Colon (tissue), 2 donors: ENCODE measurements around the gene PDZRN4.

Experiments used
- FAIRE-seq: peaks from 2 replicates; lab custom pipeline; 2012; peaks lifted over from hg19 to GRCh38; lab: Jason Lieb, UNC
- donor health status: control.
- donor health status: control.

The PDZRN4 gene

DNA sequence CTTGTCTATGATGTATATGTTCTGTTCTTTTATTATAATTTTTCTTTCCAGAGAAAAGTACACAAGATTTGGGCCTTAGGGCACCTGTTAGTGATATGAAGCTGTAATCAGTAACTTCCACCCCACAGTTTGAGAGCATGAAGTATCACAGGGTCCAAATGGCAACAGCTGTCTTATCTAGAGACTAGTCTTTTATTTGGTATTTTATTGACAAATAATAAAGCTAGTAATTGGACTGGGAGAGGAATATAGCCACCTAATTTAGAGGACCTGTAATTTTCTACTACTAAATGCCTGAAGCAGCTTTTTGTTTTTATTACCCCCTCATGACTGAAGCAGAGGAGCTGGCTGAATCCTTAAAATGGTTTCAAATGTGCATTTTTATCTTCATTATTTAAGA is 174.8 kb downstream of the PDZRN4 start:
- no peak for FAIRE-seq

DNA sequence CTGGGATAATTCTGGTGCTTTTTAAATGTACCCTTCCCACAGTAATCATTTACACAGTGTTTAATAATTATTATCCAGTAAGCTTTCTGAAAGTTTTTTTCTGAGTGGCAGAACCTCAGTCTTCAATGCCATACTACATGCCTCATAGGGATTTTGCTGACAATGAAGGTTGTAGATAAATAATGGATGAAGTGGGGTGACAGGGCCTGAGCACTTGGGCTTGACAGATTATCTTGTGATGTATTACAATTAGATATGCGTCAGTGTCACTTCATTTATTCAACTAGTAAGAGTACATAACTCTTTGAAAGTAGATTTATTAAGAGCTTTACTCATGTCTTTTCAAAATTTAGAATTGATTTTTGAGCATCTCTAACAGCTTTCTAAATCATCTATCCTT is 176.1 kb downstream of the PDZRN4 start:
- FAIRE-seq: no peak

GRCh38 chr12:41365653-41366171 is 177.6 kb downstream of the PDZRN4 start:
- no peak for FAIRE-seq

GRCh38 chr12:41367726-41368405 is 179.7 kb downstream of the PDZRN4 start:
- no peak for FAIRE-seq

GRCh38 chr12:41380878-41381277 is 192.8 kb downstream of the PDZRN4 start:
- no peak for FAIRE-seq

DNA sequence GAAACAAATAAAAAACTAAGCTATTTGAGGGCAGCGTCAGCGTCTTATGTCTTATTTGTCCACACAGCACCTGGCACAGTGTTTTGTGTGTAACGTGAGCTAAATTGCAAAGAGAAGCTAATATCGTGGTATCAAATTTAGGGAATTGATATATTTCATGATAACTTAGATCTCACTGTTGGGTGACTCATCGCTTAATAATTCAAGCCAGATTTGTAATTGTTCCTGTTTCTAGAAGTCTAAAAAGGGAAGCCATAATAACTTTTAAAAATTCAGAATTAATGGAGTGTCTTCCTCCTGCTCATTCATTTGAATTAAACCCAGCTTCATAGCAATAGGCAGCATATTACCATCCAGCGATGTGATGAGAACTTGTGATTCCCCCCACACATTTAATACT is 214.7 kb downstream of the PDZRN4 start:
- no peak for FAIRE-seq

DNA sequence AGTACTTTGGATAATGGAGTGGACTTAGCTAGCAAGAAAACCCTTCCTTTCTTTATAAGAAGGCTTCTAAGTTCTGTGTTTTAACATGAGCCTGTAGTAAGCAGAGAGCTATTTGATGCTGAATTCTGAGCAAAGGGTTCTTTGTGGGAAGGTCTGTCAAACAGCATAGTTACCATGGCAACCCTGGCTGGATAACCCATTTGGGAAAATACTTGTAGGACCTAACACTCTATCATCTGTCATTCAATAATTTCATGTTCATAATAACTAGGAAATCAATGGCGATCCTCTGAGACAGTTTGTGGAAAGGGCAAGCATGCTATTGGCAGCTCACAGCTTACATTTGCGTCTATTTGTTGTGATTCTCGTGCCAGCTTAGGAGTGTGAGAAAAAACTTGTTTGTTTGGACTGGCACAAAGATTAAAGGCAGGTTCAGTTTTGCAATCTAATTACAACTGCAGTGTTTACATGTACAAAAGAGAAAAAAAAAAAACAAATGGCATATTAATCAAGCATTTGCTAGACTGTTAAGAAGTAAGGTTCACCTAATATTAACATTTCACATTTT is 219.2 kb downstream of the PDZRN4 start:
- FAIRE-seq: no peak

DNA sequence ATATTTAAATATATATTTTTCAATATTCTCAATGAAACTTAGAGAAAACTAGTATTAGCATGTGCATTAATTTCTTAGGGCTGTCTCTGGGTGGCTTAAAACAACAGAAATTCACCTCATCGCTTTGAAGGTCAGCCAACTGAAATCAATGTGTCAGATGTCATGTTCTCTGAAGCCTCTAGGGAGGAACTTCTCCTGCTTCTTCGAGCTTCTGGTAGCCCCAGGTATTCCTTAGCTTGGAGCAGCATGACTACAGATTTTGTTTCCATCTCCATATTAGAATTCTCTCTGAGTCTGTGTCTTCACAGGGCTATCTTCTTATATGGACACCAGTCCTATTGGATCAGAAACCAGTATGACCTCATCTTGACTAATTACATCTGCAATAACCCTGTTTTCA is 221.5 kb downstream of the PDZRN4 start:
- FAIRE-seq: no peak

- no peak for FAIRE-seq
These were observed 230.5 kb downstream of the PDZRN4 start for GRCh38 chr12:41418586-41418985.

DNA sequence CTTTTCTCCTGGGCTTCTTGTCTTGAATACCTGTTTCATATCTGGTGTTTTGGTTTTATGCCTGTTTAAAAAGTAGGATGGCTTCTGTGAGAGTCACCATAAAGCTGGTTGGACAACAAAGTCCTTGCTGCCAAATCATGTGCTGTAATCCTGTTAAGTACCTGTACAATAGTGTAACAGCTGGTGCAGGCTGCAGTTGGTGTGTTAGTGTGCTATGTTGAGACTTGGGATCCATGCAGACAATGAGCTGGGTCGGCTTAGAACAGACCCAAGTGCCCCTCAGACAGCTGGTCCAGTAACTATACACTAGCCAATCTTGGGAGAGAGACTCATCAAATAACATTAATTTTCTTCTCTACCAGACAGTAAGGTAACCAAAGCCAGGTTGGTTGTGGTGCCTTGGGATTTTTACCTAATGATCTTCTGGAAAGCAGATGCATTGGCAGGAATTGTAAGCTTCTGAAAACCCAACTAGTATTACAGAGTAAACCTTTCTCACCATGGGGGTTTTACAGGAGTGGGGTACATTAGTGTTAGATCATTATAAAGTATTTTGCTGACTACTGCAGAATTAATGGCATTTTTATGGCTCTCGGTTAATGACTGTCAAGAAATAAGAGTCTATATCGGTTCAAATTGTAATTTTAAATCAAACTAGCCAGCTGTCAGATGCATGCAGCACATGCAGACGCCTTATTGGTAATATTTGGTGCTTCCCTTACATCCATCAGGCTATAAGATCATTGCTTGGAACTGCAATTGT is 231.2 kb downstream of the PDZRN4 start:
- no peak for FAIRE-seq

- no peak for FAIRE-seq
These were observed 236.5 kb downstream of the PDZRN4 start for GRCh38 chr12:41424651-41425050.

DNA sequence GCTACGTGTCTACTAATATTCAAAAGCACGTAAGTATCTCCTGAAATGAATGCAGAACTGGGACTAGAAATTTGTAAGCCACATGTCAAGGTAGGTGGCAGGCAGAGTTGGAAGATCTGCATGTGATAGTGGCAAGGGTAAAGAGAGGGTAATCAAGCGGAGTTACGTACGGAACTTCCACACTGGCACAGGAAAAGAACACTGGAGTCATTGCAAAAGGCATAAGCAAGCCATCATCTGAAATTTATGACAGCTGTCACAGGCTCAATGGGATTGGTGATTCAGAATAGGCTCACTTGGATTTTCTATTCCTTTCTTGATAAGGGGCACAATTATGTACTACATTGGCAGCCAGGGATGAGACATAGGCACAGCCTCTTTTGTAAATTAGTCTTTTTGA is 245.3 kb downstream of the PDZRN4 start:
- FAIRE-seq: no peak

- FAIRE-seq: no peak
These were observed 248.0 kb downstream of the PDZRN4 start for GRCh38 chr12:41436076-41436475.

- no peak for FAIRE-seq
These were observed 249.4 kb downstream of the PDZRN4 start for GRCh38 chr12:41437563-41437962.

DNA sequence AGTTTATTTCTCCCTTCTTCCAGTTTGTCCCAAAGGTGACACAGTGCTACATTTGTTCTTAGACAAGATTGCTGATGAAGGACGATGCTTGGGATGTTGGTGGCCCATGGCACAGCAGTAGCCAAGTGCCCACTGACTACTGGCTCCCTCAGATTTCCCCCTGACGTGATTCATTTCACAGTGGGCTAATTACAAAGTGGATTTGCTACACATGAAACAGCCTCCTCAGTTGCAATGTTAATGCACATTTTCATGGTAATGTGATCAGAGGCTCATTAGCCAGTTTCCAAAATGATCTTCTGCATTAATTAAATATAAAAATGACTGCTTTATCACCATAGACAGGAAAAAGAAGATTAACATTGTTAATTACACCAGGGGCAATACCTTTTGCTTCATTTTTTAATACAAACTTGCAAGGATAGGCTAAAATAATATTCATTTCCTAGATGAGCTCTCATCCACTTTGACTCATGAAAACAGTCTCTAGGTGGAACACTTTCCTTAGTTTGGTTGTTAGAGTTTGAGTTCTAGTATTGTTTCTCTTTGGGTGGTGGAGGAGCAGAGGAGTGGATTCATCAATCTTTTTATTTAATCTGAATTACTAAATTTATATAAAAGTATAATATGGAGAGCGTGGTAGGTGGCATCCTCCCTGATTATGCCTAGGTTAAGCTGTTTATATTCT is 250.9 kb downstream of the PDZRN4 start:
- no peak for FAIRE-seq

DNA sequence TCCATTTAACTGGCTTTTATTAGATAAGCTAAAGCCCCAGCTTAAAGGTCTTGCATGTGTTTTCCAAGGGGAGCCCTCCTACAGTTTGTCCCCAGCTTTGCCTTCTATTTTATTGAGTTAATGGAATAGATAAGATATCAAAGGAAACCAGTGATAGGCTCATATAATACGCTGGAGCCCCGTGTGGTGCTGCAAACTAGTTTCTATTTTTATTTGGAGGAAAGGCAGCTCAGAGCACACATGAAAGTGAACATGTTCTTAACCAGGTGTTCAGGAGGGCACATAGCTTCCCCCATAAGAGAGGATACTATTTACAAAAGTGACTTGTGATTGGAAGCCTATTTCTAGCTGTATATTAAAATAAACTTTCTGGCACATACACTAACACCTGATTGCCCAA is 251.7 kb downstream of the PDZRN4 start:
- FAIRE-seq: no peak

DNA sequence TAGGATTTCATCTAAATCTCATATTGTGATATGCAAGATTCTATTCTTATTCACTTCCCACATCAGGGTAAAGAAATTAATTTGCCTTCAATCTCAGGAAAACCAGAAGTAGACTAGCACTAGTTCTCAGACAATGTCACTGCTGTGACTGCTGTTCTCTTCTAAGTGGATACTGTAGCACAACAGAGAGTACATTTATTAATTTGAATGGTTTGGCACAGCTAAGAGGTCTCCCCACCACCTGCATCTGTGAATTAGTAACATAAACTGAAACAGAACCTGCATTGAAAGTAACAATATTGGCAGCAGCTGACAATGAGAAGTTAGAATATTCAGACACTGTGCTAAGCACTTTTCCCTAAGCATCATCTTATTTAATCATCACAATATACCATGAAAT is 253.1 kb downstream of the PDZRN4 start:
- FAIRE-seq: no peak

DNA sequence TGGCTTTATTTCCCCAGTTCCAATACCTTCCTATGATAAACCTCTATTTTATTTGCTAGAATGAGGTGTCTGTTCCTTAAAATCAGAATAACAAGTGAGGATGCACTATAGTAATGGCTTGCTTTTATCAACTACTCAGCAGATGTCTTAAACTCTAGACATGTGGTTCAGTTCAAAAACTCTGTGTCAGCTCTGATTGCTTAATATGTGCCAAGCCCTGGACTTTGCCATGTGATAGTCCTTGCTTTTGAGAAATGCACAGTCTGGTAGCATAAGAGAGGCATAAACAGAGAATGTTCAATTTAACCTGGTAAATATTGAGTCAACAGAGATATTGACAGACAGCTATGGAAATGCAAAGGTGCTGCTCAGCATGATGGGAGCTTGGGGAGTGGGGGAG is 254.8 kb downstream of the PDZRN4 start:
- FAIRE-seq: no peak

- FAIRE-seq: no peak
These were observed 255.6 kb downstream of the PDZRN4 start for GRCh38 chr12:41443690-41444089.

- FAIRE-seq: no peak
These were observed 264.8 kb downstream of the PDZRN4 start for GRCh38 chr12:41452838-41453407.

GRCh38 chr12:41453409-41453808 is 265.3 kb downstream of the PDZRN4 start:
- FAIRE-seq: no peak
